GM21576 (cell line): Measurements from ENCODE around the gene SIK1.
"Not testable (repeated sequence)": the region's sequence is repeated elsewhere in the genome, so short reads cannot be mapped to it uniquely, and the experiment has no call there.

ENCODE experiments used
- ATAC-seq: cut with Tn5 transposase; IDR thresholded peaks from one replicate; pipeline ENCODE4 v1.9.1; 2021; ENCODE audit warnings: mild to moderate bottlenecking, moderate library complexity; ENCODE audit not compliant: unreplicated experiment

SIK1 gene

DNA sequence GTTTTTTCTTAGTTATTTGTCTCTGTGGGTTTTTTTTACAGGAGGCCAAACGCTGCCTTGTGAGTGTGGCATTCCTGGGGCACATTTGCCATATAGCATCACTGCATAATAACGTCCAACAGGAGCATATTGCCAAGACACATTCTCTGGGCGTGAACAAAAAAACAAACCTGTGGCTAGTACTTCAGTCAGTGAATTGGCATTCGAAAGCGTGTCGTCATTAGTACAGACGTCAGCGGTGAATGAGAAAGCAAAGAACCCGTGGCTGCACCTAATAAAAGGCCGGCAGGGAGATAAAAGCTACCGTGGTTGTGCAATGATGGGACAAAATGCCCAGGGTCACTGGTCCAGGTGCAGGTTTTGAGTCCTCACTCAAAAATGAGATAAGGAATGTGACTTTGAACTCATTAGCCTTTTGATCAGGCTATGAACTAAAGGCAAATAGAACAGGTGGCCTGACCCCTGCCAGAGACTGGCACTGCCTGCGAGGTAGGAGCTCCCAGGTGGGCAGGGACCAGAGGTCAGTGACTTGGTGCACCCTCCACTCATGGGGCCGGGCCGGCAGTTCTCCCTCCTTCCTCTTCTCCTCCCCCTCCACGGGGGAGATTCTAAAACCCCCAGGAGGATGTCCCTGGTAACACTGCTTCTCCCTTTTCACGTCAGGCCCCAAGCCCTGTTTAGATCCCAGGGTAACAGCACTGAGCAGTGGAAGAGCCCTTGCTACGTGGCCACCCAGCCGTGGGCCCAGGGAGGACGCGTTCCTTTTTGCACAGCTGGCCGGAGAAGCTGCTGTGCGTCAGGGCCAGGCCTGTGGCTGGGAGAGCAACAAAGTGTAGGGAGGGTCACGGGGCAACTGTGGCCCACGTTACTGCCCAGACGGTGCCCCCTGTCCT lies 14.2 kb upstream of the SIK1 start:
- ATAC-seq: not testable (repeated sequence)

DNA sequence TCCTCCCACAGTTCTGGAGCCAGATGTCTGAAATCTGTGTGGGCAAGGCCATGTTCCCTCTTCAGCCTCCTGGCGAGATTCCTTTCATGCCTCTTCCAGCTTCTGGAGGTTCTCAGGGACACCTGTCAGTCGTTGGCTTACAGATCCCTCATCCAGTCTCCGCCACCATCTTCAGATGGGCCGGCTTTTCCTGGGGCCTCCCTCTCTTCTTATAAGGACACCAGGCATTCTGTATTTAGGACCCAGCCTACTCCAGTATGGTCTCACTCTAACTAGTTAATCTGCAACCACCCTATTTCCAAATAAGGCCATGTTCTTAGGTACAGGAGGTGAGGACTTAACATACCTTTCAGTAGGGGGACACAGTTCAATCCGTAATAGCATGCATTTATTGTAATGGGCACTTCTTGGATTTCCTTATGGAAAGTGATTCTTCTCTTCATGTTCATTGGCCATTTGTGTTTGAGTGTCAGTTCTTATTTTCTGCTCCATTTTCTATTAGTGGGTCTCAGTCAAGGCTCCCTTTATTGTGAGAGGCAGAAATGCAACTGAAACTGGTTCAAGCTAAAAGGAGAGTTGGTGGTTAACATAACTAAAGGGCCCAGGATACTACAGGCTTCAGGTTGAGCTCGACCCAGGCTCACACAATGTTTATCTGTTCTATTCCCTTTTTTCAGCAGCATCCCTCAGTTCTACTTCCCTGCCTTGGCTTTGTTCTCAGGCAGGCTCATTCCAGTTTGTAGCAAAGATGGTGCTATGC lies 12.6 kb upstream of the SIK1 start:
- not testable (repeated sequence) for ATAC-seq

DNA sequence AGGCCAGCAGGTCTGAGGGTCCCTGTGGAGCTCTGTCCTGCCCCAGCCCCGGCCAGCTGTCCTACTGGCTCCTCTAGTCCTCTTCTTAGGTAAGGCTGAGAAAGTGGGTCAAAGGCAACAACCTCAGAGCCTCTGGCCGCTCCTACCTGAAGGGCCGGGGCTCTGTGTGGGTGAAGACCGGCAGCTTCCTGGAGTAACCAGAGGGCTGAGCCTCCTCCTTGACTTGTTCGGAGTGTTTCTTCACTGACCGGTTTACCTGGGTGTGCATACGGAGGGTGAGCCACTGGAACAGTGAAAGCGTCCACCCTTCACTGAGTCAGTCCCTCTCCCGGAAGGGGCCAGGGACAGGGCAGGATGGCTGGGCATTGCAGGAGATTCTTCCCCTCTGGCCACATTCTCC lies 9.3 kb upstream of the SIK1 start:
- not testable (repeated sequence) for ATAC-seq

DNA sequence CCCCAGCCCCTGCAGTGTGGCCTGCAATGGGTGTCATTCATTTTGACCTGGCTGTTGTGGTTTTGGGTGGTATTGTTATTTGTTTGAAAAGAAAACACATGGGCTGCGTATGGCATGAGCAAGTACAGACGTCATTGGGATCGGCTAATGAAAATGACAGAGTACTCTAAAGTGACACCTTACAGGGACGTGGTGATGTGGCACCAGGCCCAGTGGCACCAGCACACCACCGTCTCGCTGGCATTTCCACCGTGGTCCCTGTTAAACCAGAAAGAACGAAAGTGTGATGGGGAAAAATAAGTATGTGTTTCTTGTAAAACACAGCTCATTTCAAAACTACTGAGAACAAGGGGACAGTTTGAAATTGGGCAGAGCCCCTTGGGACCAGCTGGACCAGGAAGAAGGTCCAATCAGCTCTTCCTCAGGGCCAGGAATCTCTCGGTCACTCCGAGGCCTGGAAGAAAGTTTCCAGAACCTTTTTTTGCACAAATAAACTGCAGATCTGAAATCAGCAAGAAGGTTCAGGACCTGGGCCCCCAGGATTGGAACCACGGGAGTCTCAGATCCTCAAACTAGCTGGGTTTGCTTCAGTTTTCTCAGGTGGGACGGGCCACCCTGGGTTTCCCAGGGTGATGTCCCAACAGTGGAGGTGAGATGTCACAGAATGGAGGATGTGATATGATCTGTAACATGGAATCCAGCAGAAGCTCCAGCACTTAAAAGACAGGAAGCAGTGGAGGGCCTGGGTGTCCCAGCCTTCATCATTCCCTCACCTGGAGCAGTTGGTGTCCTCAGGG lies 6.6 kb upstream of the SIK1 start:
- not testable (repeated sequence) for ATAC-seq

DNA sequence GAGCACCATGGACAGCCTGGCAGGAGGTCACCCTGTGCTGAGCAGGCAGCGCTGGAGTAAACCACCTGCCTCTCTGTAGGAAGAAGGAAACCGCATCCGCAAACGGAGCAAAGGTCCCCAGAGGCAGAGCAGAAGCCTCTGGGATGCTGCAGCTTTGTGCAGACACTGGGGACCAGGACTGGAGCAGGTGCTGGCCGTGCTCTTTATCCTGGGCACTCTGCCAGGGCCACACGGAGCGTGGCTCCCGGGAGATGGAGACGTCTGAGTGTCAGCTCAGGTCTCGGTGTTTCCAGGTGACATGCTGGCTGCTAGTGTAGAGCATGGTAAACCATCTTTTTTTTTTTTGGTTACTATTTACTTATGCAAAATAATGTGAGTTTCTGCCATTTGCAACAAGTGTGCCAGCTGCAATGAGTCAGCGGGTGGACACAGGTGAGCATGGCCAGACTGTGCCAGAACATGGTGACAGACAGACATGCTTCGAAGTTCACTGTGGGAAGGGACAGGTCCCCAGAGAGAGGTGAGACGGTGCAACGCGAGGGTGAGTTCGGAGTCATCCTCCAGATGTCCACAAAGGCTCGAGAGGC lies 4.0 kb upstream of the SIK1 start:
- not testable (repeated sequence) for ATAC-seq

DNA sequence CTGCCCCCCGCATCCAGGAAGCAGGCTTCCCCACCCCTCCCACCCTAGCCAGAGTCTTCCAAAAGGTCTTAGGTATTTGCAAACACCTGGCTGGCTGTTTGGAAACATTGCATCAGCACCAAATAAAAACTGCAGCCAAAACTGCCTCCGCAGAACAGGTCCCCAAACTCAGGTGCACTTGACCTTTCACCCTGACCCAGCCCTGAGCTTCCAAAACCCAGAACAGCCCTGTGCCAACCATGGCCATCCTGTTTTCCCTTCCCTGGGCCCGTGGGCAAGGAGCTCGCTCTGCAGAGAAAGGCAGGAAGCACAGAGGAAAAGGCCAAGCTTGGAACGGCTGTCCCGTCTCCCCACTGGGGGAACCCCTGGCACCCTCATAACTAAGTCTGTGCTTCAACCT lies 2.0 kb upstream of the SIK1 start:
- ATAC-seq: not testable (repeated sequence)

DNA sequence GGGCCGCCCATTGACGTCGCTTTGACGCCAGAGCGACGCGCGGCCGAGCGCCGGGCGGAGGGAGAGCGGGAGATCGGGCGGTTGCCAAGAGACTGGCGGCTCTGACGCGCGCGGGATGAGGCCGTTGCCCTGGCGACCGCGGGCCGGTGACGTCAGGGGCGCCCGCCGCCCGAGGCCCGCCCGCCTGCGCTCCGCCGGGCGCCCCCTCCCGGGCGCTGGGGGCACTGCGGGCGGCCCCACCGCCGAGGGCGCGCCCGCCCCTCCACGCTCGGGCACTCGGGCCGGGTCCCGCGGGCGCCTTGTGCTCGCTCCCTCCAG lies 270 bp upstream of the SIK1 start:
- peak; percentile 76 for ATAC-seq

DNA sequence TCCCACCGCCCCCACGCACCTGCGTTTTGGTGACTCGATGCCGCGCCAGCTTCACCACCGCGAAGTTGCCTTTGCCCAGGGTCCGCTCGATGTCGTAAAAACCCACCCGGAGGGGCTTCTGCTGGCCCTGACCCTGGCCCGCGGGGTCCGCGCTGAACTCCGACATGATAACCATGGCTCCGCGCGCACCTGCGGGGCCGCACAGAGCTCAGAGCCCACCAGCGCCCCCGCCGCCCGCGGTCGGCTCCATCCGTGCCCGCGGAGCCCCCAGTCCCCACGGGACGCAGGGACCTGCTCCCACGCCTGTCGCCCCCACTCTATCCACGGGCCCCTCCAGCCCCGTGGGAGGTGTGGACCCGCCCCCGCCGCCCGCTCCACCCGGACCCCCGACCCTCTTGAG lies 927 bp downstream of the SIK1 start:
- not testable (repeated sequence) for ATAC-seq

DNA sequence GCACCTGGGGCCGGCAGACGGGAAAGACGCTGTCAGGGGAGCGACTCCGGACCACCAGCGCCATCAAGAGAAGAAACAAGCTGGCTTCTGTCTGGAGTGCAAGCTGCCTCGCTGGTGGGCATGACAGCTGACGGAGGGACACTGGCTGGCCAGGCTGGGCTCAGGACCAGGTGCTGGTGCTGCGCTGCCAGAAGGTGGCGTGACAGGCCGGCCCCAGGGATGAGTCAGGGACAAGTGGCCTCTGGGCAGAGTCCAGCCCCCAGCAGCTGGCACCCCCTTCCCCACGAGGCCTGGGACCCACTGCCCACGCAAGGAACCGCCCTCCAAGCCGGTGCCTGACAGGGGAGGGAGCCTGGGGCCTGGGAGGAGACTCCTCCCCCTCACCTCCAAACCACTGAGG lies 7.5 kb downstream of the SIK1 start:
- not testable (repeated sequence) for ATAC-seq

DNA sequence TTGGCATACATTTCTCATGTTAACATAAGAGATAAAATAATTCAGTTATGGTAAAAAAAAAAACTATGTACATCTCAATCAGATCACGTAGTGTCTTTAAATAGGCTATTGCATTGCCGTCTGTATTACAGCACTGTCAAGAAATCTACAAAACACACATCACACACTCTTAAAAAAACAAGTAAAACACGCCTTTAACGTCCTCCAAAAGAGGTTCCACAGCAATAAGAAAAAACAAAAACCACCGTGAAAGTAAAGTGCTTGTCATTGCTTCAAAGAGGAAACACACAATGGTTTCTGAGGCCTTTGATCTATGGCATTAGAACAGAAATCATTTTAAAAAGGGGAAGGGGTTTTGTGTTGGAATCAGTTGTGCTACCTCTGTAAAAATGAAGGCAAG lies 12.4 kb downstream of the SIK1 start:
- not testable (repeated sequence) for ATAC-seq

DNA sequence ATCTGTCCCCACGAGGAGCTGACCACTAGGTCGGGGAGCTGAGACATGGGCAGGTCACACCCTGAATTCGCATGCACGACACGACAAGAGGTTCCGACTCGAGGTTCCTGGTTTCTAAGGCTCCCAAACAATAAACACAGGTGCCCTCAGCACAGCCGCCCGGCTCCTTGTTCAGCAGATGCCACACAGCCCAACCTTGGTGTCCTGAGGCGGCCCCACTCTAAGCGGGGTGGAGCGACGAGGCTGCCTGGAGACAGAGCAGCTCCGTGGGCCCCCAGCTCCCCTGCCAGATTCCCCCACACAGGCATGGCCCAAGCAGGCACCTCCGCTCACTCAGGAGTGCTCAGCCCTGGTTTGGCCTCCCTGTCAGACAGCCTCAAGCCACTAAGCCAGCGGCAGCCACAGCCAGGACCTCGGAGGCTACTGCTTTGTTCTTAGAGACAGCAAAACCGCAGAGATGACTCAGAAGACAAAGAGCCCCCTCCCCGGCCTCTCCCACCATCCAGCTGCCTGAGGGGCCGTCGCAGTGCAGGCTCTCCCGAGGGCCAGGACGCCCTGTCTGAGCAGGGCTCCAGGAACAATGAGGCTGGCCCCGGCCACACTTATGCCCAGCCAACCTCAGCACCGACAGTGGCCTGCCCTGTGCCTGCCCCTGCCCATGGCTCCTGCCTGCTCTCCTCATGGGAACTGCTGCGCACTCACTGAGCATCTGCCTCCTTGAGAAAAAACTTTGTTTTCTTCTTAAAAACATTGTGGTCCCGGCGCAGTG lies 14.7 kb downstream of the SIK1 start:
- ATAC-seq: not testable (repeated sequence)

DNA sequence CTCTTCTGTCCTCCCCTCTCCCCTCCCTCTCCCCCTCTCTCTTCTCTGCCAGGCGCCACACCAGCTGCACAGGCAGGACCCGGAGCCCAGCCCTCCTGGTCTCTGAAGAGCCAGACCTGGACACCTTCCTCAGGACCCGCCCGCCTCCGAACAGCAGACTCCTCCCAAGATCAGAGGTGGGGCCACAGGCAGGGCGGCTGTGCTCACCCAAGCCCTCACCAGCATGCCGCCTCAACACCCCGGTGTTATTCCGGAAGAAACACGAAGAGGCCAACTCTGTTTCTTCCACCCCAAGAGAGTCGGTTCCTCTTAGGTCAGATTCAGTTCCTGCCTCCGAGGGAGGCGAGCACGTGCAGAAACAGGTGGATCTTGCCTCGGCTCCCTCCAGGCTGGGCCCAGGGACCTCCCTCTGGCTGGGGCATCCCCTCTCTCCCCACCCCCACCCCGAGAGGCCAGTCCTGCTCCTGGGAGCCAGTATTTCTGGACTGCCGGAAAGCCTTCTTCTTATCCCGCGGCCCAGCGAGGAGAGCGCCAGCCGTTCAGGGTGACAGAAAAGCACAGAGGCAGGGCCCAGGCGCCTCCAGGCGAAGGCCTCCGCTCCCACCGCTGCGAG lies 16.4 kb downstream of the SIK1 start:
- ATAC-seq: peak; percentile 69

DNA sequence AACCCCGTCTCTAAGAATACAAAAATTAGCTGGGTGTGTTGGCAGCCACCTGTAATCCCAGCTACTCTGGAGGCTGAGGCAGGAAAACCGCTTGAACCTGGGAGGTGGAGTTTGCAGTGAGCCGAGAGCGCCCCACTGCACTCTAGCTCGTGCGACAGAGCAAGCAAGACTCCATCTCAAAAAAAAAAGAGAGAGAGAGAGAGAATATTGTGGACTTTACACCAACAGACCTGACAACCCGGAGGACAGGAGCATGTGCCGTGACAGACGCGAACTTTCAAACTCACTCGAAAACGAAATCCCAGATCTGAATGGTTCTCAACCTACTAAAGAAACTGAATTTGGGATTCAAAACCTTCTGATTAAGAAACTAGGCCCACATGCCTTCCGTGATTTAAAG lies 19.8 kb downstream of the SIK1 start:
- ATAC-seq: not testable (repeated sequence)

DNA sequence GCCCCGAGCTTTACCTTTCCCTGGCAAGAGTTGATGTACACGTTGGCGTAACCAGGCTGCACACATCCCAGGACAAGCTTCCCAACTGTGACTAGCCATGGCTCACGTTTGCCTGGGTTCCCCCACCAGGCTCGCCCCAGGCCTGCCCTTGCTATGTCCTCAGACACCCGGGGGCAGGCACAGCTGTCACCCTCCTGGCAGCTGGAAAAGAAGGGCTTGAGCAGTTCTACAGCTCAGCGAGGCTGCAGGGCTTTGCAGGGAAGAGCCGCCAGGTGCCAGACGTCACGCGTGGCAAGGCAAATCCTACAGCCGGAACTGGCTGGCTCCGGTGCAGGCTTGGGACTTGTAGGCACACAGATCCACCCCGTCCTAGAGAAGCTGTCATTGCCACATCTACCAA lies 22.5 kb downstream of the SIK1 start:
- not testable (repeated sequence) for ATAC-seq

DNA sequence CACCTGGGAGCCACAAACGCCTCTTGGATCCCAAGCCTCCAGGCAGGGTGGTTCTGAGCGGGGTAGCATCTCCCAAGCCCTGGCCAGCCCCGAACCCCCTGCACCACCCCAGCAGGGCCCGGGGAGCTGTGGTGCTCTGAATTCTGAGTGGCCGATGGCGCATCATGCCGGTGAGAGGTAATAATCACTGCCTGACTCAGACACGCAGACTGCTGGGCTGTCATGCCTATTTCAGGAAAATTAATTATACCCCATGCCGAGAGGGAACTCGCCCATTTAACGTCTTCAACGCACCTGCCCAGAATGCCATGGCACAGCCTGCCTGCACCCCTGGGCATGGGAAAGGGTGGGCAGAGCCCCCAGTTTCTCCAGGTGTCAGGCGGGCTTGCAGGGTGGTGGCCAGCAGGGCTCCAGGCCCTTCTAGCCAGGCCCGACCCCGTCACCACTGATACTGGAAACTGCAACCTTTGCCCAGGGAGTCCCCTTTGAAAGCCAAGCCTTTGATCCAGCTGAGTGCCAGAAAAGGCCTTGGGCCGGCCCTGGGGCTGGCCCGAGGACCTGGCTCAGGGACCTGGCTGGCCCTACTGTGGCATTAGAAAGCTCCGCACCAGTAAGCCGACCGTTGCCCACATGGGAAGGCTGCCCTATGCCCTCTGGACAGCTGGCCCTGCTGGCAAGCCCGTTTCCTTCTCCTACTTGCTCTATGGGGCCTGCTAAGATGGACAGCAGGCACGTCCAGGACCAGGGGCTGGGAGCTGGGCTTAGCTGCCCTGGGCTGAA lies 23.1 kb downstream of the SIK1 start:
- ATAC-seq: not testable (repeated sequence)

DNA sequence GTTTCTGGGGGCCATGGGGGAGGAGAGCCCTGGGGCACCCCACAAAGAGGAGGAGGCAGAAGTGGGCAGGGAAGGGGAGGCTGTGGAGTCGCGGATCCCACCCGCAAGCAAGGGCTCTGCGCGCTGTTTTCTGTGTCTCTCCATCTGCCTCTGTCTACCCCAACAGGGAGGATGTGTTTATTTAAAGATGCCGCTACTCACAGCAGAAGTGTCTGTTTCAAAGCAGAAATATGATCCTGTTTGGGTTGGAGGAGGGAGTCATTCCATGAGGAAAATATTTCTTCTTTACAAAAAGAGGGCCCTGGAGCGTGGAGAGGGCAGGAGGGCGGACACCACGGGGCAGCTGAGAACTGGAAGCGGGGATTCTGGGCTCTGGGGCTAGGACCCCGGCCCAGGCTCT lies 25.8 kb downstream of the SIK1 start:
- not testable (repeated sequence) for ATAC-seq

DNA sequence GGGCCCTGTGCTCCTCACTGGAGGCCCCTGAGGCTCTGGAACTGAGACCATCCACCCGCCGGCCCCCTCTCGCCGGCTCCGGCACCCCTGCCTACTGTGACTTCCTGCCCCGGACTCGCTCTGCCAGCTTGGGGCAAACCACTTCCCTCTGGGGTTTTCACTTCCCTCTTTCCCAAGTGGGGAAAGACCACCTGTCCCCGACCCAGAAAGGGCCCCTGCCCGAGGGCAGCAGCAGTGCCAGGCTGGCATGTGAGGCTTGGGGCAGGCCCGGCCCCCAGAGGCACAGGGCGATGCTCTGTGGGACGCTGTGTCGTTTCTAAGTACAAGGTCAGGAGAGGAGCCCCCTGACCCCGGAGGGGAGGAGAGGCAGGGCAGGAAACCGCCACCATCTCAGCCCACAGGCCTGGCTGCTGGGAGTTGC lies 27.3 kb downstream of the SIK1 start:
- ATAC-seq: not testable (repeated sequence)

DNA sequence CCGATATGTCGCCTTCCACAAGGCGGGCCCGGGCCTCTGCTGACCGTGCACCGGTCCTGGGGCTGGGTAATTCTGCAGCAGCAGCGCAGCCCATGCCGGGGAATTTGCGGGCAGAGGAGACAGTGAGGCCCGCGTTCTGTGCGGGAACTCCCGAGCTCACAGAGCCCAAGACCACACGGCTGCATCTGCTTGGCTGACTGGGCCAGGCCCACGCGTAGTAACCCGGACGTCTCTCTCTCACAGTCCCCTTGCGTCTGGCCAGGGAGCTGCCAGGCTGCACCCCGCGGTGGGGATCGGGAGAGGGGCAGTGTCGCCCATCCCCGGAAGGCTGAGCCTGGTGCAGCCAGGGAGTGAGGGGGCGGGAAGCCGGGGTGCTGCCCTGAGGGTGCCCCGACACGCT lies 27.8 kb downstream of the SIK1 start:
- ATAC-seq: not testable (repeated sequence)

DNA sequence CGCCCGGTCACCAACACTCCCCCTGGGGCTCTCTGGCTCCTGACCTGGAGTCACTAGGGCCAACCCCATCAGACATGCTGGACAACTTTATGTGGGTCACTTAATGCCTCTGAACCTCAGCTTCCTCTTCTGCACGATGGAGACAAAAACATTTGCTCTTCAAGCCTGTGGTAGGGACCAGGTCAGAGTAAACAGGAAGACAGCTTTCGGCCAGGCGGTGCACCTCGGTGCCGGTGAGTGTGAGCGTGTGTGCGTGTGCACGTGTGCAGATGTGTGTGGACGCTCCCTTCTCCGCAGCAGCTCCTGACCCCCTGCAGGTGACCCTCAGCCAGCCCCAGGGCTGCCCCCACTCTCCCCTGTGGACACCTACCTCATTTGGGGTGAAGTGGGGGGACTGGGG lies 28.4 kb downstream of the SIK1 start:
- not testable (repeated sequence) for ATAC-seq
